Measurements from ENCODE around the gene LCLAT1. TPM values are rescaled to one million over a fixed set of nuclear protein-coding genes. Genes with fewer than 3 reads are reported as not detected.
A peak's percentile ranks its signal among the peaks of the same experiment; 100 is the strongest.

The LCLAT1 gene
- total RNA-seq, 1 donor from 2014 or later: 28.8 TPM

GRCh38 chr2:30670453-30670852 is 223.4 kb downstream of the LCLAT1 start:
- no peak for DNase-seq (ENCODE audit: low spot score)

GRCh38 chr2:30673127-30673526 is 226.1 kb downstream of the LCLAT1 start:
- no peak for DNase-seq (ENCODE audit: low spot score)

GRCh38 chr2:30675758-30676157 is 228.7 kb downstream of the LCLAT1 start:
- no peak for DNase-seq (ENCODE audit: low spot score)

GRCh38 chr2:30677231-30677630 is 230.2 kb downstream of the LCLAT1 start:
- no peak for DNase-seq (ENCODE audit: low spot score)

- peak; percentile 8 for DNase-seq (ENCODE audit: low spot score)
Measured at GRCh38 chr2:30677861-30678385, 230.9 kb downstream of the LCLAT1 start.

GRCh38 chr2:30678410-30679137 is 231.5 kb downstream of the LCLAT1 start:
- peak; percentile 27 for DNase-seq (ENCODE audit: low spot score)

GRCh38 chr2:30679426-30680088 is 232.5 kb downstream of the LCLAT1 start:
- peak; percentile 35 for DNase-seq (ENCODE audit: low spot score)

GRCh38 chr2:30680121-30680520 is 233.1 kb downstream of the LCLAT1 start:
- DNase-seq (ENCODE audit: low spot score): peak; percentile 18

GRCh38 chr2:30681022-30681421 is 234.0 kb downstream of the LCLAT1 start:
- peak; percentile 6 for DNase-seq (ENCODE audit: low spot score)

GRCh38 chr2:30683236-30683956 is 236.3 kb downstream of the LCLAT1 start:
- peak; percentile 23 for DNase-seq (ENCODE audit: low spot score)

GRCh38 chr2:30684026-30684425 is 237.0 kb downstream of the LCLAT1 start:
- peak; percentile 12 for DNase-seq (ENCODE audit: low spot score)

- DNase-seq (ENCODE audit: low spot score): peak; percentile 30
Measured at GRCh38 chr2:30684516-30684915, 237.5 kb downstream of the LCLAT1 start.

GRCh38 chr2:30684996-30685395 is 237.9 kb downstream of the LCLAT1 start:
- DNase-seq (ENCODE audit: low spot score): peak; percentile 18

- peak; percentile 30 for DNase-seq (ENCODE audit: low spot score)
Measured at GRCh38 chr2:30686000-30686399, 239.0 kb downstream of the LCLAT1 start.

- no peak for DNase-seq (ENCODE audit: low spot score)
Measured at GRCh38 chr2:30686669-30687068, 239.6 kb downstream of the LCLAT1 start.

- peak; percentile 51 for DNase-seq (ENCODE audit: low spot score)
Measured at GRCh38 chr2:30688956-30689401, 241.9 kb downstream of the LCLAT1 start.

- peak; percentile 37 for DNase-seq (ENCODE audit: low spot score)
Measured at GRCh38 chr2:30689496-30690125, 242.6 kb downstream of the LCLAT1 start.

GRCh38 chr2:30690126-30690561 is 243.1 kb downstream of the LCLAT1 start:
- peak; percentile 39 for DNase-seq (ENCODE audit: low spot score)

GRCh38 chr2:30691091-30691947 is 244.3 kb downstream of the LCLAT1 start:
- DNase-seq (ENCODE audit: low spot score): peak; percentile 33

- peak; percentile 37 for DNase-seq (ENCODE audit: low spot score)
Measured at GRCh38 chr2:30691948-30692828, 245.1 kb downstream of the LCLAT1 start.

Measured in ureter (tissue), 1 donor.